ENCODE measurements around the gene KIAA1614.

KIAA1614 gene, protein sequence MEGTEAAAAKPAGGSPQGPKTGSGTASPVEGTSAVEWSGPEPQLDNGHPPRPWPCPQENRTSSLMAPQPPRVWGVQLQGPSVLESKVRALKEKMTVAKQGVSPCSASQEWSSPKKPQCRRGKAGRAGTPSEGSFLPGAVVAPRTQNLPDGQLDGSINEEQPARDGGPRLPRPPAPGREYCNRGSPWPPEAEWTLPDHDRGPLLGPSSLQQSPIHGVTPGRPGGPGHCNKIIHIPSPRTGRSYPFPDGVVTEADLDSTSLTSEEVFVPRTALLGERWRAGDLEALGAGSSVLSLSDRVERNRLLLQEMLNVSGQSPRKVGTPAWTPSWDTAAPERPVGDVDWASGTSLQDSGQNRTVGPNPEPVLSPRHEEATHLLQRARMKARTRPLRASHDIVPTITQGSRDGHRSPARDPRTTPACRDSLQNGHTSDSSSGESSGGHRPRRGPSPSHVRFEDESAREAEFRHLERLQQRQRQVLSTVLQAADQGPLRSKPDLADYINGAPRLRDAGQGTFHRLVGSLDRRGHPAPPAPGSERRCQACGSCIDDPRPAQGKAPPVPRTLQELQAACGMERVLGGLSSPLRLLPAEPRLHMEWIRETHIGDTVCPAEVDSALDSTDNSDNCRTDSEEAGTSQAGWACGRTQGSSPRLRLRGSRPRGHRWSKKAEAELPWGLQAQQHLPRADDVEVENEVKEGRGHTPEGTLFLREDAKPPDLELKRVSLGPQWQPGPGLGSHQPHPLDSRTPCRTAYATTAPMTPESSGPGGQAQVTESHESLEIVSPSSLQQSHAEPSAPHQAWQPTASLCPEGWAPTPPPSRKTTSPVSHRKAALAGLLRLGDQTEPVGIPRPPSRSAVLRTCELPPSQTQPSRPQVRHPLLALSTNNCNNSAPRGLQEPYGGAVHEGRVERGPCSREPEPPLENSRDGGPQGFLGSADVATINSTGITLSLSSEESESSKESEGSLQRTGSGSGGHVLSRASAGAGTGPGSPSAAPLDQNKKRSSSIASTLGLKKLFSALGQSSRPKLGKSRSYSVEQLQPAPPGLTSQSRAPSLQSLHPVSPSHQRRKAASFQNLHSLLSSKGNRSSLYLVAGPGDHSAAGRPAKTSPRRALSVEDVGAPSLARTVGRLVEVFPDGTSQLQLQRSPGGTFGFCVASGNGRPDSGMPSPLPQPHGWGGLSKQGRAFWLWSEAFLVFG

DNA sequence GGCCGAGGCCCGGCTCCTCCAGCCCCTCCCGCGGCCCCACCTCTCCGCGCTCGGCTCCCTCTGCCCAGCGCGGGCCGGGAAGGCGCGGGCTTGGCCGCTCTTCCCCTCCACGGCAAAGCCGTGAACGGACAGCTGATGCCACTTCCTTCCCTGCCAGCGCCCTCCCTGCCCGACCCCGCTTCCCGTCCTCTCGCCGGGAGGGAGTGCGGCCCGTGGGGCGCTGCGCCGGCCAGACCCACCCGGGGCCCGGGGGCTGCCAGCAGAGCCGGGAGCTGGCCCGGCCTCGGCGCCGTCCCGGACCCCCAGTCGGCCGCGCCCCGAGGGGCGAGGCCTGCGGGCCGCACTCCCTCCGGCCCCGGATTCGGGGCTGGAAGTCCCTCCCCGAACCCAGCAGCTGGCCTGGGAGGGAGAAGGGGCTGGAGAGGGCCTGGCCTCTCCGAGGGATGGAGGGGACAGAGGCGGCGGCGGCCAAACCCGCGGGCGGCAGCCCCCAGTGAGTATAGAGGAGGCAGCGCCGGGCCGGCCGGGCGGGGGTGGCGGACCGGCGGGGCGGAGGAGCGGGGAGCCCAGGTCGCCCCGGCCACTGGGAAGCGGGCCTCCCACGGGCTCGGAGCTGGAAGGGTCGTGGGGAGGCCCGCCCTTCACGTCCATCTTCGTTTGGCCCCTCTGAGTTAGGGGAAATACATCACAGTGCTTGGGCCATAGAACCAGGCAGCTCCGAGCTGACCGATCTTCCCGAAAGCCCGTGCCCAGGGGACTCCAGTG is at the start of gene KIAA1614:
Gene KIAA1614, plus strand, starts transcription at position 97 of the 765 bp plus-strand sequence. Its CDS starts 347 bp downstream, at position 444.
- no peaks in the 10 kb centered on the region for H3K27me3 ChIP-seq (ENCODE audit: insufficient read depth, low read length)
- H3K27ac ChIP-seq (ENCODE audit: low read depth, low read length), result peak within 1 kb of the TSS; percentile 55
- H2AFZ ChIP-seq (ENCODE audit: low read length, unreplicated experiment), result peak within 1 kb of the TSS; percentile 99
- peaks cover 12% of the 10 kb centered on the region for H3K4me1 ChIP-seq (ENCODE audit: control insufficient read depth, insufficient read depth, low read length, unreplicated experiment)
- H3K4me3 ChIP-seq (ENCODE audit: low read depth, low read length), result peak within 1 kb of the TSS; percentile 94
- no peaks in the 10 kb centered on the region for H3K36me3 ChIP-seq (ENCODE audit: insufficient read depth, low read length)
- H3K79me2 ChIP-seq (ENCODE audit: control insufficient read depth, insufficient read depth, low read length, unreplicated experiment), result peaks cover 8% of the 10 kb centered on the region

GRCh38 chr1:180863158-180863775 is 49.4 kb upstream of the KIAA1614 start:
- no peak overlapping the region for H3K4me3 ChIP-seq (ENCODE audit: low read depth, low read length)
- H3K36me3 ChIP-seq (ENCODE audit: insufficient read depth, low read length), result peaks cover 4% of the 10 kb centered on the region; the same call in 1 of the 2 replicates
- H3K27ac ChIP-seq (ENCODE audit: low read depth, low read length), result no peak overlapping the region
- H3K79me2 ChIP-seq (ENCODE audit: control insufficient read depth, insufficient read depth, low read length, unreplicated experiment), result no peaks in the 10 kb centered on the region
- peaks cover 12% of the 10 kb centered on the region for H3K4me1 ChIP-seq (ENCODE audit: control insufficient read depth, insufficient read depth, low read length, unreplicated experiment)
- H3K27me3 ChIP-seq (ENCODE audit: insufficient read depth, low read length), result no peaks in the 10 kb centered on the region
- peak overlapping the region; percentile 34 for H2AFZ ChIP-seq (ENCODE audit: low read length, unreplicated experiment)

- Histone ChIP-seq H3K27me3 (ENCODE audit: insufficient read depth, low read length) (no peaks in the 10 kb centered on the region), H3K4me1 (ENCODE audit: control insufficient read depth, insufficient read depth, low read length, unreplicated experiment) (peaks cover 5% of the 10 kb centered on the region), H3K79me2 (ENCODE audit: control insufficient read depth, insufficient read depth, low read length, unreplicated experiment) (no peaks in the 10 kb centered on the region), H2AFZ (ENCODE audit: low read length, unreplicated experiment) (no peak overlapping the region), H3K4me3 (ENCODE audit: low read depth, low read length) (no peak overlapping the region), H3K27ac (ENCODE audit: low read depth, low read length) (no peak overlapping the region), H3K36me3 (ENCODE audit: insufficient read depth, low read length) (no peaks in the 10 kb centered on the region)
Measured at GRCh38 chr1:180881806-180882509, 30.7 kb upstream of the KIAA1614 start.

- Histone ChIP-seq H3K4me1 (ENCODE audit: control insufficient read depth, insufficient read depth, low read length, unreplicated experiment) (peaks cover 5% of the 10 kb centered on the region), H3K79me2 (ENCODE audit: control insufficient read depth, insufficient read depth, low read length, unreplicated experiment) (no peaks in the 10 kb centered on the region), H3K27ac (ENCODE audit: low read depth, low read length) (no peak overlapping the region), H3K27me3 (ENCODE audit: insufficient read depth, low read length) (no peaks in the 10 kb centered on the region), H2AFZ (ENCODE audit: low read length, unreplicated experiment) (no peak overlapping the region), H3K4me3 (ENCODE audit: low read depth, low read length) (no peak overlapping the region), H3K36me3 (ENCODE audit: insufficient read depth, low read length) (no peaks in the 10 kb centered on the region)
Measured at GRCh38 chr1:180884588-180885300, 28.0 kb upstream of the KIAA1614 start.

DNA sequence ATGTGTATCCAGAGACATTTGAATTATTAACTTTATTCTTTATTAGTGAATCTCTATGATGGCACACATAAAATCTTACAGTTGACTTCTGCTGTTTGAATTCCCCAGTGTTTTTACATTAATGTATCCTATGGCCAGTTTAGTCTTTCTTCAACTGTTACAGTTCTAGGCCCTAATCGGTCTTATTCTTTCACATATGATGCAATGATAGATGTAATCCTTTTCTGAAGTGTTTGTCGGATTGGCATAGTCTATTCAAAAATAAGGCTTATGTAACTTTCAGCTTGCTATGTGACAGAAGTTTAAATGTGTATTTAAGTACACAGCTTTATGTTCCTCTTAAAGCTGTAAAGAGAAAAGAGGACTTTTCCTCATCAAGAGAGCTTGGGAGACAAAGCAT is 26.4 kb upstream of the KIAA1614 start:
- Histone ChIP-seq H3K79me2 (ENCODE audit: control insufficient read depth, insufficient read depth, low read length, unreplicated experiment) (no peaks in the 10 kb centered on the region), H3K4me1 (ENCODE audit: control insufficient read depth, insufficient read depth, low read length, unreplicated experiment) (peaks cover 5% of the 10 kb centered on the region), H3K27me3 (ENCODE audit: insufficient read depth, low read length) (no peaks in the 10 kb centered on the region), H3K4me3 (ENCODE audit: low read depth, low read length) (no peak overlapping the region), H3K27ac (ENCODE audit: low read depth, low read length) (no peak overlapping the region), H3K36me3 (ENCODE audit: insufficient read depth, low read length) (no peaks in the 10 kb centered on the region), H2AFZ (ENCODE audit: low read length, unreplicated experiment) (no peak overlapping the region)

- H2AFZ ChIP-seq (ENCODE audit: low read length, unreplicated experiment), result no peak overlapping the region
- H3K36me3 ChIP-seq (ENCODE audit: insufficient read depth, low read length), result no peaks in the 10 kb centered on the region
- H3K4me1 ChIP-seq (ENCODE audit: control insufficient read depth, insufficient read depth, low read length, unreplicated experiment), result no peaks in the 10 kb centered on the region
- no peaks in the 10 kb centered on the region for H3K27me3 ChIP-seq (ENCODE audit: insufficient read depth, low read length)
- H3K27ac ChIP-seq (ENCODE audit: low read depth, low read length), result no peak overlapping the region
- H3K4me3 ChIP-seq (ENCODE audit: low read depth, low read length), result no peak overlapping the region
- no peaks in the 10 kb centered on the region for H3K79me2 ChIP-seq (ENCODE audit: control insufficient read depth, insufficient read depth, low read length, unreplicated experiment)
Measured at GRCh38 chr1:180887841-180888240, 24.9 kb upstream of the KIAA1614 start.

GRCh38 chr1:180888870-180889269 is 23.8 kb upstream of the KIAA1614 start:
- H3K4me3 ChIP-seq (ENCODE audit: low read depth, low read length), result no peak overlapping the region
- no peak overlapping the region for H3K27ac ChIP-seq (ENCODE audit: low read depth, low read length)
- no peak overlapping the region for H2AFZ ChIP-seq (ENCODE audit: low read length, unreplicated experiment)
- H3K36me3 ChIP-seq (ENCODE audit: insufficient read depth, low read length), result no peaks in the 10 kb centered on the region
- H3K79me2 ChIP-seq (ENCODE audit: control insufficient read depth, insufficient read depth, low read length, unreplicated experiment), result no peaks in the 10 kb centered on the region
- H3K27me3 ChIP-seq (ENCODE audit: insufficient read depth, low read length), result no peaks in the 10 kb centered on the region
- no peaks in the 10 kb centered on the region for H3K4me1 ChIP-seq (ENCODE audit: control insufficient read depth, insufficient read depth, low read length, unreplicated experiment)

- Histone ChIP-seq H3K4me3 (ENCODE audit: low read depth, low read length) (no peak overlapping the region), H3K36me3 (ENCODE audit: insufficient read depth, low read length) (no peaks in the 10 kb centered on the region), H2AFZ (ENCODE audit: low read length, unreplicated experiment) (no peak overlapping the region), H3K79me2 (ENCODE audit: control insufficient read depth, insufficient read depth, low read length, unreplicated experiment) (no peaks in the 10 kb centered on the region), H3K27me3 (ENCODE audit: insufficient read depth, low read length) (no peaks in the 10 kb centered on the region), H3K27ac (ENCODE audit: low read depth, low read length) (no peak overlapping the region), H3K4me1 (ENCODE audit: control insufficient read depth, insufficient read depth, low read length, unreplicated experiment) (no peaks in the 10 kb centered on the region)
Measured at GRCh38 chr1:180889325-180889724, 23.4 kb upstream of the KIAA1614 start.

DNA sequence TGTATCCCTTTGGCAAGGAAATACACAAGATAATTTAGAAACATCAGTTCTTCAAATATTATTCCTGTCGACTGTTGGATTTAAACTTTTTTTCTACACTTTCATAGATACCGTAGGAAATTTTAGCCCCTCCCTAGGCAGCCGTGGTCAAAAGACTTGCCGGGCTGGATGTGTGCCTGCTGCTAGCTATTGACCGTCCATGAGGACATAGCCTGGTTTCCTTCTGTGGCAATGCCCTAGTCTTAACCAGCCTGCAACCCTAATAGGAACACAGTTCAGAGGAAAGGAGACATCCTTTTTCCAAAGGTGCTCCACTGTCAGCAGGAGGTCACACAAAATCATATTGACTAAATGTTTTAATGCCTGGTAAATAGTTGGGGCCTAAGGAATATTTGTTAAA is 20.4 kb upstream of the KIAA1614 start:
- Histone ChIP-seq H3K27ac (ENCODE audit: low read depth, low read length) (no peak overlapping the region), H3K4me3 (ENCODE audit: low read depth, low read length) (no peak overlapping the region), H3K36me3 (ENCODE audit: insufficient read depth, low read length) (no peaks in the 10 kb centered on the region), H3K27me3 (ENCODE audit: insufficient read depth, low read length) (no peaks in the 10 kb centered on the region), H3K79me2 (ENCODE audit: control insufficient read depth, insufficient read depth, low read length, unreplicated experiment) (no peaks in the 10 kb centered on the region), H3K4me1 (ENCODE audit: control insufficient read depth, insufficient read depth, low read length, unreplicated experiment) (no peaks in the 10 kb centered on the region), H2AFZ (ENCODE audit: low read length, unreplicated experiment) (no peak overlapping the region)

Measured in ACC112 (cell line).